OCI-LY3 (cell line): Measurements from ENCODE around the gene C12orf50.

Source experiments
- H2AFZ ChIP-seq: fragments of 200-600, 300-600 bp; shearing (Covaris generic); 2 replicates; pipeline ENCODE4 v1.6.0; 2014; ENCODE audit warnings: antibody characterized with exemption, low read depth, low read length
- H3K27ac ChIP-seq: fragments of 200-600, 300-600 bp; sonication (generic); 2 replicates; pipeline ENCODE4 v1.5.1; 2014; ENCODE audit warnings: mild to moderate bottlenecking, low read length, moderate library complexity, mixed read lengths
- H3K27me3 ChIP-seq: fragments of 200-600, 300-600 bp; sonication (generic); 2 replicates; pipeline ENCODE4 v1.6.1; 2014; ENCODE audit warnings: low read depth, low read length, mixed read lengths
- H3K36me3 ChIP-seq: fragments of 200-600, 300-600 bp; sonication (generic); replicated peaks from 2 replicates; pipeline ENCODE3; 2014; ENCODE audit warnings: low read depth, low read length, mixed read lengths
- H3K4me1 ChIP-seq: fragments of 300-600, 200-600 bp; sonication (generic); 2 replicates; pipeline ENCODE4 v1.6.1; 2014; ENCODE audit warnings: low read length, mixed read lengths
- H3K4me2 ChIP-seq: fragments of 200-600, 300-600 bp; sonication (generic); 2 replicates; pipeline ENCODE4 v1.6.1; 2014; ENCODE audit warnings: low read length, mixed read lengths
- H3K4me3 ChIP-seq: fragments of 300-600, 200-600 bp; sonication (generic); 2 replicates; pipeline ENCODE4 v1.5.1; 2014; ENCODE audit warnings: antibody characterized with exemption, mild to moderate bottlenecking, low read length, moderate library complexity
- H3K79me2 ChIP-seq: fragments of 300-600, 200-600 bp; shearing (Covaris generic); 2 replicates; pipeline ENCODE4 v1.6.1; 2014; ENCODE audit warnings: mild to moderate bottlenecking, low read length, mixed read lengths
- H3K9ac ChIP-seq: fragments of 300-600, 200-600 bp; shearing (Covaris generic); 2 replicates; pipeline ENCODE4 v1.6.0; 2014; ENCODE audit warnings: mild to moderate bottlenecking, low read length, moderate library complexity
- H3K9me3 ChIP-seq: fragments of 200-600, 300-600 bp; shearing (Covaris generic); 2 replicates; pipeline ENCODE4 v1.6.1; 2014; ENCODE audit warnings: low read length, mixed read lengths; ENCODE audit not compliant: insufficient read depth
- H4K20me1 ChIP-seq: fragments of 200-600, 300-600 bp; sonication (generic); 2 replicates; pipeline ENCODE4 v1.6.1; 2016; ENCODE audit warnings: low read length, mixed read lengths; ENCODE audit not compliant: insufficient read depth
- CTCF ChIP-seq: fragments of 200-600, 300-600 bp; sonication (generic); IDR thresholded peaks from 2 replicates; pipeline ENCODE4 v1.5.1; 2014; ENCODE audit warnings: antibody characterized with exemption, low read length, low read depth
- EZH2phosphoT487 ChIP-seq: fragments of 200-600 bp; shearing (Covaris generic); IDR thresholded peaks from 2 replicates; pipeline ENCODE4 v1.6.1; 2018; ENCODE audit warnings: antibody characterized with exemption, mixed run types, low read depth

The C12orf50 gene

GRCh38 chr12:88015825-88016224 is 13.4 kb downstream of the C12orf50 start:
- TF ChIP-seq EZH2phosphoT487, result no peak
- TF ChIP-seq CTCF, result no peak
- H3K36me3 ChIP-seq, result no peaks in the 10 kb centered on the region
- no peak overlapping the region for H3K4me2 ChIP-seq
- H3K4me1 ChIP-seq, result no peaks in the 10 kb centered on the region
- H2AFZ ChIP-seq, result no peak overlapping the region
- H3K4me3 ChIP-seq, result no peak overlapping the region
- H3K27me3 ChIP-seq, result no peaks in the 10 kb centered on the region
- no peaks in the 10 kb centered on the region for H3K9me3 ChIP-seq
- H3K9ac ChIP-seq, result no peak overlapping the region
- H3K79me2 ChIP-seq, result no peaks in the 10 kb centered on the region
- H3K27ac ChIP-seq, result no peak overlapping the region
- no peaks in the 10 kb centered on the region for H4K20me1 ChIP-seq

GRCh38 chr12:88011755-88012154 is 17.4 kb downstream of the C12orf50 start:
- Histone ChIP-seq H3K4me3 (no peak overlapping the region), H3K9ac (no peak overlapping the region), H2AFZ (no peak overlapping the region), H4K20me1 (no peaks in the 10 kb centered on the region), H3K4me1 (no peaks in the 10 kb centered on the region), H3K4me2 (no peak overlapping the region), H3K79me2 (no peaks in the 10 kb centered on the region), H3K36me3 (no peaks in the 10 kb centered on the region), H3K9me3 (no peaks in the 10 kb centered on the region), H3K27me3 (no peaks in the 10 kb centered on the region), H3K27ac (no peak overlapping the region)
- TF ChIP-seq EZH2phosphoT487 (no peak), CTCF (no peak)

GRCh38 chr12:88006351-88006750 is 22.9 kb downstream of the C12orf50 start:
- Histone ChIP-seq H3K27me3 (no peaks in the 10 kb centered on the region), H3K4me1 (no peaks in the 10 kb centered on the region), H3K4me2 (no peak overlapping the region), H3K4me3 (no peak overlapping the region), H3K79me2 (no peaks in the 10 kb centered on the region), H2AFZ (no peak overlapping the region), H4K20me1 (no peaks in the 10 kb centered on the region), H3K9me3 (no peaks in the 10 kb centered on the region; the same call in 1 of the 2 replicates), H3K27ac (no peak overlapping the region), H3K9ac (no peak overlapping the region), H3K36me3 (no peaks in the 10 kb centered on the region)
- TF ChIP-seq EZH2phosphoT487, result no peak
- no peak for TF ChIP-seq CTCF

- H4K20me1 ChIP-seq, result no peaks in the 10 kb centered on the region
- H2AFZ ChIP-seq, result no peak overlapping the region
- no peak overlapping the region for H3K4me2 ChIP-seq
- H3K79me2 ChIP-seq, result no peaks in the 10 kb centered on the region
- no peaks in the 10 kb centered on the region for H3K27me3 ChIP-seq
- no peaks in the 10 kb centered on the region for H3K4me1 ChIP-seq
- H3K4me3 ChIP-seq, result no peak overlapping the region
- no peaks in the 10 kb centered on the region; the same call in 1 of the 2 replicates for H3K9me3 ChIP-seq
- no peak overlapping the region for H3K27ac ChIP-seq
- H3K9ac ChIP-seq, result no peak overlapping the region
- no peaks in the 10 kb centered on the region for H3K36me3 ChIP-seq
- TF ChIP-seq CTCF (no peak), EZH2phosphoT487 (no peak)
Measured at GRCh38 chr12:88001327-88001726, 27.9 kb downstream of the C12orf50 start.
